OCI-LY7 (cell line): ENCODE results near the gene ENOX2. TPM values are rescaled to one million over a fixed set of nuclear protein-coding genes. Genes with fewer than 3 reads are reported as not detected.

Experiments used
- BruUV-seq: library from RNA; stranded (reverse); fragments of 400-500 nt; replicated peaks from 2 replicates; lab custom pipeline; 2021; lab: Mats Ljungman, UMichigan
- CTCF ChIA-PET: fragments of 300-600 bp; sonication (Branson Sonifier 250); formaldehyde crosslinking; loops from one replicate; lab custom pipeline; 2022; ENCODE audit warnings: antibody characterized with exemption; ENCODE audit not compliant: unreplicated experiment; lab: Charles Lee
- POLR2A ChIA-PET: fragments of 300-600 bp; sonication (Branson Sonifier 250); formaldehyde crosslinking; loops from one replicate; lab custom pipeline; 2022; ENCODE audit warnings: antibody characterized with exemption; lab: Charles Lee
- DNase-seq: peaks from one replicate; pipeline ENCODE4 v3.0.0-alpha.2; 2015; ENCODE audit warnings: low spot score
- H2AFZ ChIP-seq: fragments of 200-600 bp; sonication (generic), shearing (Covaris generic); 2 replicates; pipeline ENCODE4 v1.6.1; 2014; ENCODE audit warnings: mild to moderate bottlenecking, antibody characterized with exemption, low read length, moderate library complexity
- H3K27ac ChIP-seq: fragments of 200-600 bp; sonication (generic); 2 replicates; pipeline ENCODE4 v1.5.1; 2014; ENCODE audit warnings: mixed run types, low read depth, mild to moderate bottlenecking, moderate library complexity, low read length, inconsistent platforms; ENCODE audit not compliant: poor library complexity, severe bottlenecking
- H3K36me3 ChIP-seq: fragments of 200-600 bp; sonication (generic); 2 replicates; pipeline ENCODE4 v1.6.1; 2014; ENCODE audit warnings: mild to moderate bottlenecking, antibody characterized with exemption, low read length, moderate library complexity, mixed read lengths; ENCODE audit not compliant: insufficient read depth
- H3K4me1 ChIP-seq: fragments of 200-600 bp; sonication (generic); 2 replicates; pipeline ENCODE4 v1.5.1; 2014; ENCODE audit warnings: mild to moderate bottlenecking, low read length; ENCODE audit not compliant: insufficient read depth, poor library complexity, severe bottlenecking
- H3K4me2 ChIP-seq: fragments of 200-600 bp; sonication (generic); 2 replicates; pipeline ENCODE4 v1.6.1; 2014; ENCODE audit warnings: mild to moderate bottlenecking, low read length
- H3K4me3 ChIP-seq: fragments of 200-600 bp; sonication (generic); 2 replicates; pipeline ENCODE4 v1.5.1; 2014; ENCODE audit warnings: mild to moderate bottlenecking, low read depth, low read length; ENCODE audit not compliant: poor library complexity, severe bottlenecking
- H3K79me2 ChIP-seq: fragments of 200-600 bp; sonication (generic); 2 replicates; pipeline ENCODE4 v1.6.1; 2016; ENCODE audit warnings: low read depth, mild to moderate bottlenecking, low read length, moderate library complexity, mixed read lengths; ENCODE audit not compliant: insufficient read depth
- H3K9me2 ChIP-seq: fragments of 200-600 bp; sonication (generic); 2 replicates; pipeline ENCODE4 v1.6.1; 2016; ENCODE audit warnings: mild to moderate bottlenecking, low read length, mixed read lengths; ENCODE audit not compliant: insufficient read depth
- H3K9me3 ChIP-seq: fragments of 200-600 bp; sonication (generic); 2 replicates; pipeline ENCODE4 v1.6.1; 2014; ENCODE audit warnings: mild to moderate bottlenecking, mixed run types, low read length, mixed read lengths
- H4K20me1 ChIP-seq: fragments of 200-600 bp; sonication (generic); 2 replicates; pipeline ENCODE4 v1.6.1; 2014; ENCODE audit warnings: mild to moderate bottlenecking, antibody characterized with exemption, low read length, moderate library complexity, mixed read lengths; ENCODE audit not compliant: insufficient read depth
- EZH2phosphoT487 ChIP-seq: fragments of 200-600 bp; sonication (generic); IDR thresholded peaks from 2 replicates; pipeline ENCODE4 v1.6.1; 2018; ENCODE audit warnings: low read depth, borderline replicate concordance, mild to moderate bottlenecking, mixed run types, antibody characterized with exemption, low read length, moderate library complexity, mixed read lengths
- intact Hi-C: fragments of 100-400 bp; cut with micrococcal nuclease; formaldehyde crosslinking; loops from one replicate; pipeline ENCODE4 v1.10.0; 2022; ENCODE audit not compliant: unreplicated experiment
- total RNA-seq, 2 experiments: library from RNA; depleted of rRNA in 1 of 2; stranded (reverse); fragments of >200 nt in 1 of 2; shearing (Covaris generic) in 1 of 2; gene quantifications; 2 replicates each; pipeline ENCODE4 v1.2.3, GENCODE V29; 2014 to 2022
- TF ChIP-seq, protein P1 (sequence below): fragments of 200-600 bp; sonication (generic); conservative IDR thresholded peaks from 2 replicates; pipeline ENCODE4 v1.5.1; 2014; ENCODE audit warnings: mild to moderate bottlenecking, antibody characterized with exemption, low read length, moderate library complexity, mixed read lengths

Gene ENOX2
- total RNA-seq, 2 experiments from 2014 or later: 5.0 to 11.9 TPM

DNA sequence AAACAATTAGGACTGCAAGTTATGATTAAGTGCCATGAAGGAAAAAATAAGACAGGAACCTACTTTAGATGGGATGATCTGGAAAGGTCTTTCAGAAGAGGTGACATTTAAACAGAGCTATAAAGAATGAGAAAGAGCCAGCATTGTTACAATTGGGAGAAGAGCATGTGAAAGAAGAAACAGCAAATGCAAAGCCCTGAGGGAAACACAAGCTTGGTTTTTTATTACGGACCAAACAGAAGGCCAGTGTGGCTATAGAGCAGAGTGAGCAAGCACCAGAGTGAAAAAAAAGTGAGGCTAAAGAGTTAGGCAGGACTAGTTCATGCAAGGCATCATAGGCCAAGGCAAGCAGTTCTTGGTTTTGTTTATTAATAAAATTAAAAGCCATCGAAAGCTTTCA is 325.6 kb downstream of the ENOX2 start:
- Histone ChIP-seq H3K9me3 (no peaks in the 10 kb centered on the region), H3K4me2 (no peak overlapping the region), H3K79me2 (no peaks in the 10 kb centered on the region), H4K20me1 (no peaks in the 10 kb centered on the region), H2AFZ (no peak overlapping the region), H3K36me3 (no peaks in the 10 kb centered on the region), H3K4me3 (no peak overlapping the region), H3K4me1 (no peaks in the 10 kb centered on the region), H3K27ac (no peak overlapping the region), H3K9me2 (no peaks in the 10 kb centered on the region)
- intact Hi-C loops: no loop called here
- no peak for DNase-seq
- CTCF ChIA-PET: no interaction called here
- POLR2A ChIA-PET: interaction anchor here (0.5 kb wide), 1 partner anchor 1514 kb away, joined by 3 read pairs; no protein-coding TSS in a partner anchor
- BruUV-seq: no TSS peak
- TF ChIP-seq EZH2phosphoT487: no peak
- TF ChIP-seq, protein P1, sequence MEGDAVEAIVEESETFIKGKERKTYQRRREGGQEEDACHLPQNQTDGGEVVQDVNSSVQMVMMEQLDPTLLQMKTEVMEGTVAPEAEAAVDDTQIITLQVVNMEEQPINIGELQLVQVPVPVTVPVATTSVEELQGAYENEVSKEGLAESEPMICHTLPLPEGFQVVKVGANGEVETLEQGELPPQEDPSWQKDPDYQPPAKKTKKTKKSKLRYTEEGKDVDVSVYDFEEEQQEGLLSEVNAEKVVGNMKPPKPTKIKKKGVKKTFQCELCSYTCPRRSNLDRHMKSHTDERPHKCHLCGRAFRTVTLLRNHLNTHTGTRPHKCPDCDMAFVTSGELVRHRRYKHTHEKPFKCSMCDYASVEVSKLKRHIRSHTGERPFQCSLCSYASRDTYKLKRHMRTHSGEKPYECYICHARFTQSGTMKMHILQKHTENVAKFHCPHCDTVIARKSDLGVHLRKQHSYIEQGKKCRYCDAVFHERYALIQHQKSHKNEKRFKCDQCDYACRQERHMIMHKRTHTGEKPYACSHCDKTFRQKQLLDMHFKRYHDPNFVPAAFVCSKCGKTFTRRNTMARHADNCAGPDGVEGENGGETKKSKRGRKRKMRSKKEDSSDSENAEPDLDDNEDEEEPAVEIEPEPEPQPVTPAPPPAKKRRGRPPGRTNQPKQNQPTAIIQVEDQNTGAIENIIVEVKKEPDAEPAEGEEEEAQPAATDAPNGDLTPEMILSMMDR: no peak

DNA sequence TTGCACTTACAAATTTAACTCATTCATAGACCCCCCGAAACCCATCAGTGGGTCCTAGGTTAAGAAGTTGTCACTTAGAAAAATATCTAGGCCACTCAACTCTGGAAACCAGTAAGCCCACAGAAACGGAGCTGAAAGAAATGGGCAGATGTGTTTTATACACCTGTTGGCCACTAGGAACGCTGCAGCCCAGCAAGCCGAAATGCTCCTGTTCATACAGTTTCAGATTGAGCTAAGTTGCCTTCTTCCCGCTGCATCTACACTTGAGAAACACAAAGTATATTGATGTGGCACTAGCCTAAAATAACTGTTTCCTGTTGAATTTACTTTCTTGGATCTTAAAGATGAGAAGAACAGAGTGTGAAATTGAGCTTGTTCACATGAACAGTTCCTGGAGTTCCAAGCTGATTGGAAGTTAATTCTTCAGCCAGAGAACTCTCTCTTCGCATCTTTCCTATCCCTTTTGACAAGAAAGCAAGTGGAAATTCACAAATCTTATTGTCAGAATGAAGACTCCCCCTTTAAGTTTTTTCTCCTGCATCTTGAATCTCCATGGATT is 327.1 kb downstream of the ENOX2 start:
- TF ChIP-seq EZH2phosphoT487: no peak
- TF ChIP-seq, protein P1: peak; percentile 75
- no TSS peak for BruUV-seq
- CTCF ChIA-PET: no interaction called here

More for the DNA sequence above, 327.1 kb downstream of the ENOX2 start:
- Histone ChIP-seq H2AFZ (no peak overlapping the region), H3K79me2 (no peaks in the 10 kb centered on the region), H3K9me3 (no peaks in the 10 kb centered on the region), H3K4me1 (no peaks in the 10 kb centered on the region), H3K27ac (no peak overlapping the region), H3K4me3 (no peak overlapping the region), H4K20me1 (no peaks in the 10 kb centered on the region), H3K9me2 (no peaks in the 10 kb centered on the region), H3K4me2 (no peak overlapping the region), H3K36me3 (no peaks in the 10 kb centered on the region)
- POLR2A ChIA-PET: no interaction called here
- DNase-seq: peak; percentile 31
- intact Hi-C loops: no loop called here

Other genes with a start within 250 kb of the ENOX2 start
- not detected in 2 replicates for gene ARHGAP36, start 155.1 kb upstream of the ENOX2 start, total RNA-seq (2014; rRNA removed; shearing (Covaris generic))
- not detected in 2 replicates for gene ARHGAP36, start 155.1 kb upstream of the ENOX2 start, total RNA-seq (2022)